ENCODE measurements around the gene ATAT1.
A peak's percentile ranks its signal among the peaks of the same experiment; 100 is the strongest.

The ATAT1 gene

GRCh38 chr6:30685157-30686008 is 58.7 kb downstream of the ATAT1 start:
- DNase-seq = peak in 1 of 2 donors; percentile 17

DNA sequence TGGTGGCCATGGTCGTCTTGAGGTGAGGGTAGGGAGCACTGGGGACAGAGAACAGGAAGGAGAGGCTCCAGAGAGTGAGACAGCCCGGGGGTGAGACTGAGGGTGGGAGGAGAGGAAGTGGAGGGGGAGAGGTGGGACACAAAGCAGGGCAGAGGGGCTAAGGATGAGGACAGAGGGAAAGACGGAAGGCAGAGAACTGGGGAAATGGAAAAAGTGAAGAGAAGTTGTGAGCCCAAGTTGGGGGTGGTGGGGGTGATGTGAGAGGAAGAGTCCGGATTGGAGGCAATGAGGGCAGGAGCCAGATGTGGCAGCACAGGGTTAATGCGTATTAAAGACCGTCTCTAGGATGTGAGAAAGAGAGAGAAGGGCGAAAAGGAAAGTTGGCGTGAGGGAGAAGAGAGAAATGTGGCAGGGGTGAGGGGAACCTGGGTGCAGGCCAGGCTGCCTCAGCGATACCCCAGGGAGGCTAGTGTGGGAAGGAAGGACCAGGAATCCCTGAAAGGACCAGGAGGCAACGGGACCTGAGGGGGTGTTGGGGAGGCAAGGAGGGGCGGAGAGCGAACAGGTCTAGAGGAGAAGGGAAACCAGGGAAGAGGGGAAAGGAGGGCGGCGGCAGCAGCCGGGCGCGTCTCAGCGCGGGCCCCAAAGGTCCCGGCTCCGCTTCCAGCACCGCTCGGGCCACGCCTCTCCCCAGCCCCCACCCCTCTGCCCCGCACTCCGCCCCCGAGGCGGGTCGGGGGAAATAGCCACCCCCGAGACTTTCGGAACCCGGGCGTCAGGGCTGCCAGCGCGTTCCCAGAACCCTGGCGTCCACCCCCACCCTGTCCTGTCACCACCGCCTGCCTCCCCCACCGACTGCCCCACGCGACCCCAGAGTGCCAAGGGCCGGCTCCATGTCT is 59.6 kb downstream of the ATAT1 start, which contains the start of gene PPP1R18:
Gene PPP1R18 (minus strand): TSS at position 637 of the 899 bp plus-strand sequence. CDS start 627 bp downstream, at position 10.
- DNase-seq = peak; percentile 83 to 87

GRCh38 chr6:30686908-30687658 is 60.4 kb downstream of the ATAT1 start:
- peak; percentile 71 to 83 for DNase-seq

GRCh38 chr6:30687659-30688431 is 61.2 kb downstream of the ATAT1 start:
- no peak for DNase-seq

DNA sequence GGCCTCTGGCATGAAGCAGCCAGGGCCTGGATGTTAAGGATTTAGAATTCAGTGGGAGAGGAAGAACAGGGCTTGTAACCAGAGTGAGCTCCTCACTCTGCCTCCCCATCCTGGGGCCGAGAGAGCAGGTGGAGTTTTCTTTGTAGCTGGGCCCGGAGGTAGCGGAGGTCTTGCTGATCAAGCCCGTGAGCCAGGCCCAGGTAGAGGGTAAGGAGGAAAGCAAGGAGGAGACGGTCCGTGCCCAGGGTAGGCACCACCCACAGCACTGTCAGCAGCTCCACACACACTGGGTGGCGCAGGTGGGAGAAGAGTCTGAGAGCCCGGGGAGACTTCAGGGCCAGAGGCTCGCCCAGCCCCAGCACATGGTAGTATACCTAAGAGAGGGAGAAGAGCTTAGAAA is 61.9 kb downstream of the ATAT1 start:
- no peak for DNase-seq

- DNase-seq = no peak
These were observed 62.6 kb downstream of the ATAT1 start for GRCh38 chr6:30689022-30689865.

GRCh38 chr6:30689985-30690384 is 63.3 kb downstream of the ATAT1 start:
- no peak for DNase-seq

DNA sequence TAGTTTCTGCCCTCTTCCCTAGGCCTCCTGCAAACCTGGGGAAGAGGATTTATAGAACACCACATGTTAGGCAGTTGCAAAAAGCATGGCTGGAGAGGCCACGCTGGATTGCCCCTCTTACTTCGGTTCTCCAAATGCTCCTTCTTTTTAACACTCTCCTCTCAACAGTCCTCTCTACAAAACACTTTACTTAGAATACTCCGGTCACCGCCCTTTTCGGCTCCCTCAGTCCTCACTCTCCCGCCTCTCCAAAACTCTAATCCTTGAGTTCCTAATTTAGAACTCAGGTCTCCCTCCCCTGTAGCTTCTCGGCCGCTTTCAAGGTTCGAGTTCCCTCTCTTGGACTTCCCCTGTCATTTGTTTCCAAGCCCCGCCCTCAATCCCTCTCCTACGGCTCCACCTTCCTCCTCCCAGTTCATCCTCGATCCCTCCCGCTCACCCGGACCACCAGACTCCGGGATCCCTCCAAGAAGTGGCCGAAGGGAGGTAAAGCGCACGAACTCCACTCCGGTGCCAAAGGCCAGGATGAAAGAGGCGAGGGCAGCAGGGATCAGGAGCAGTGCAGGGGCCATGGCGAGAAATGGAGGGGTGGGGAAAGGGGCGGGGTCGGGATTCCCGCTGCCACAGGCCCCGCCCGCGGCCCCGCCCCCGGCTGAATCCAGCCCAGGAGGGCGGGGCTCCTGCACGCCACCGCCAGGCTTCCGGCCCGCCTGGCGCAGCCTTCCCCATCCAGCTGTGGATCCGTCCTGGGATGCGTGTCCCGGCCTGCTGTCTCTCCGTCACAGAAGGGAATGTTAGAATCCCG is 63.9 kb downstream of the ATAT1 start, which contains the start of gene NRM:
Gene NRM (minus strand): TSS at position 582 of the 805 bp plus-strand sequence. CDS start 10 bp downstream, at position 572.
- DNase-seq = peak; percentile 78

GRCh38 chr6:30691208-30691847 is 64.7 kb downstream of the ATAT1 start:
- no peak for DNase-seq
